Epithelial cell of esophagus (primary cell): Measurements from ENCODE around the gene GBE1.

ENCODE experiments used
- DNase-seq: peaks from one replicate; pipeline ENCODE4 v3.0.0; 2010; ENCODE audit warnings: low read depth
- H3K4me3 ChIP-seq: 2 replicates; pipeline ENCODE4 v1.5.1; 2011; ENCODE audit warnings: mild to moderate bottlenecking, low read length, control low read depth
- CTCF ChIP-seq: IDR thresholded peaks from 2 replicates; pipeline ENCODE4 v1.5.1; 2011; ENCODE audit warnings: low read depth, mild to moderate bottlenecking, low read length, control low read depth, inconsistent platforms; ENCODE audit not compliant: insufficient read depth; ENCODE audit errors: missing control alignments

Gene GBE1

DNA sequence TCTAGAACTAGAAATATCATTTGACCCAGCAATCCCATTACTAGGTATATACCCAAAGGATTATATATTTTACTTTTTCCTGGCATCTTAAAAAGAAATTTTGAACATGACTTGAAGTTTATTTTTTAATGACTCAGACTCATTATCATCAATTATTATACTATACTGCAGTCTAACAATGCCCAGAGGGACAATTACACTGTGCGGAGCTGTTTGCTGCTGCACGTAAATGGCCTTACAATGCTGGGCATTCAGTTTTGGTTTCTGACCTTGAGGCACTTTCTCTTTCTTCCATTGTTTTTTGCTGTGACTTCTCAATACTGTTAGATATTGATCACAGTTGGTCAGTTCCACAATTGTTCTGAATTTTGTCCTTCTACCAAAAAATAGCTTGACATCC is 128.8 kb downstream of the GBE1 start:
- TF ChIP-seq CTCF, result no peak
- H3K4me3 ChIP-seq, result no peak overlapping the region
- DNase-seq, result no peak

DNA sequence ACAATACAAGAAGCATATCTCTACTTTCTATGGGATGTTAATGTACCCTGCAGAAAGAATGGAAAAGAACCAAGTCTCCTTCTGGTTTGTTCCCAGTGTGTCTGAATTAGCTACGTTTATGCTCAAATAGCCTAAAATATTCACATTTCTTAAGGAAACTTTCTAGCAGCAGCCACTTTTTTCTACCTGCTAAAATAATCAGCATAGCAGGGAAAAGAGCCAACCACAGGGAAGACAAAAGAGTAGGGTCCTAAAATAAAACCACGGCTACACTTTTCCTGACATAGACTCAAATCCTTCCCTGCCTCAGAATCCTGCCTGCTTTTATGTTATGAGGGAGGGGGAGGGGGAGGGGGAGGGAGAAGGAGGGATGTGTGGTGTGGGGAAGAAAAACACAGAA is 136.7 kb downstream of the GBE1 start:
- H3K4me3 ChIP-seq, result no peak overlapping the region
- no peak for TF ChIP-seq CTCF
- no peak for DNase-seq

- TF ChIP-seq CTCF, result no peak
- DNase-seq, result no peak
- H3K4me3 ChIP-seq, result no peak overlapping the region
Measured at GRCh38 chr3:81622395-81622794, 139.1 kb downstream of the GBE1 start.

GRCh38 chr3:81621277-81621676 is 140.2 kb downstream of the GBE1 start:
- TF ChIP-seq CTCF, result no peak
- H3K4me3 ChIP-seq, result no peak overlapping the region
- no peak for DNase-seq

DNA sequence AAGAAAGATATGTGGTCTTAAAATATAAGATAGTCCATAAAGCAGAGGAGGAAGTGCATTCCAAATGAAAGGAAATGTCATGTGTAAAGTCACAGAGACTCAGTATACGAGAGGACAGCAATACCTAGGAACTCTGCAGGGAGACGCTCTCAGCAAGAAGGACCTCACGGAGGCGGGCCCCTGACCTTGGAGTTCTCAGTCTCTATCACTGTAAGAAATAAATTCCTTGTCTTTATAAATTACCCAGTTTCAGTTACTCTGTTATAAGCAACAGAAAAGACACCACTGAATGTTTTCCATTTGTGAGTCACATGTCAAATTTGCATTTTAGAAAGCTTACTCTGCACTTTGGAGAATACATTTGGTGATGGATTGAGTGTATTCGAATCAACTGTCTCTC is 140.6 kb downstream of the GBE1 start:
- no peak overlapping the region for H3K4me3 ChIP-seq
- no peak for DNase-seq
- no peak for TF ChIP-seq CTCF

GRCh38 chr3:81612768-81613167 is 148.7 kb downstream of the GBE1 start:
- DNase-seq, result no peak

More at GRCh38 chr3:81612768-81613167, 148.7 kb downstream of the GBE1 start:
- no peak overlapping the region for H3K4me3 ChIP-seq
- TF ChIP-seq CTCF, result no peak
